ENCODE measurements around the gene ENPP3.

DNA sequence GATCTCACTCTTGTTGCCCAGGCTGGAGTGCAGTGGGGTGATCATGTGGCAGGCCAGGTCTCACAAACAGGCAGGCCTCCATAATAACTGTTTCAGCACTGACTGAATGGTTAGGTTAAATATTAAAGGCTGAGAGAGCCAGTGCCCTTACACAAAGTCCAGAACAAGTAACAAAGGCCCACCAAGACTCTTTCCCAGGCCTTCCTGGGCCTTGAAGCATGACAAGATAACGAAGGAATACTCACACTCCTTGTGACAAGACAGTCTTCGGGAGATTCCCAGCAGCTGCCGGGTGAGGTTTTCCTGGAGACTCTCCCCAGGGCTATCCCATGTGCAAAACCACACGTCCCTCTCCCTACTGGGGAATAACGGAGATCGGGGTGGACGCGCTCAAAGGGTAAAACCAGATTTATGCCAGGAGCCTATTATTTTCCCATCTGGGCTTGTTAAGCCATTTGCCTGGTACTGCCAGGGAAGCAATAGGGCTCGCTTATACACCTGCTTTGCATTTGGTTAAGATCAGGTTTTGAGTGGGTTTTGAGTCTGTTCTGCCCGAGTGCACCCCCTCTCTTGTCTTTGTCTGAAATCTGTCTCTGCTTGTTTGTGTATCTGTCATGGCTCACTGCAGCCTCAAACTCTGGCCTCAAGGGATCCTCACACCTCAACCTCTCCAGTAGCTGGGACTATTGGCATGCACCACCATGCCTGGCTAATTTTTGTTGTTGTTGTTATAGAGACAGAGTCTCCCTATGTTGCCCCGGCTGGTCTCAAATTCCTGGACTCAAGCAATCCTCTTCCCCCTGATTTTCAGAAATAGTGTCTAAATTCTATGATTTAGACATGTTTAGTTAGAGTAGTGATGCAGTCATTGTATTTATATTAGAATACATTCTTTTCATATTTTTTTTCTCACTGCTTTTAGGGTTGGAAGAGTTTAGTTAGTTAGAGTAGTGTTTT lies 1.4 kb upstream of the ENPP3 start:
- no peak for TF ChIP-seq SUZ12 (IDR thresholded peaks at IDR 0.05; ENCODE audit: extremely low read depth, insufficient read depth, insufficient read length)
- TF ChIP-seq YY1 (IDR thresholded peaks at IDR 0.05; ENCODE audit: insufficient read depth, insufficient read length) = no peak
